Right ventricle myocardium inferior (tissue), 1 donor: Measurements from ENCODE around the gene PRKCA. TPM values are rescaled to one million over a fixed set of nuclear protein-coding genes. Genes with fewer than 3 reads are reported as not detected.

Experiments
- ATAC-seq: fragments of 200-7000 bp; cut with Tn5 transposase; one replicate; pipeline ENCODE4 v1.9.1; 2020; ENCODE audit warnings: mild to moderate bottlenecking, moderate library complexity
- DNase-seq: peaks from one replicate; pipeline ENCODE4 v3.0.0; 2021; ENCODE audit errors: missing footprints
- intact Hi-C: fragments of 100-400 bp; cut with DNase I; formaldehyde crosslinking; loops from one replicate; pipeline ENCODE4 v1.11.0; 2022
- total RNA-seq: library from RNA; stranded (reverse); fragmentation: NEBNext Ultra II Directional; extraction: Animal tissue kit (Norgen Biotek cat#: 25700); gene quantifications from one replicate; pipeline ENCODE4 v1.2.1, GENCODE V29; 2021
- donor health status: DM: no; HTN: yes; CAD: no; lungs with severe emphysema.

PRKCA gene
- total RNA-seq, 1 donor from 2014 or later = 6.9 TPM

GRCh38 chr17:66663041-66663606, 360.7 kb downstream of the PRKCA start:
- no peak for DNase-seq
- intact Hi-C loops = no loop called here
- ATAC-seq = no peak

- DNase-seq = no peak
- intact Hi-C loops = no loop called here
- ATAC-seq = no peak
These were observed 361.9 kb downstream of the PRKCA start for GRCh38 chr17:66664336-66664735.

DNA sequence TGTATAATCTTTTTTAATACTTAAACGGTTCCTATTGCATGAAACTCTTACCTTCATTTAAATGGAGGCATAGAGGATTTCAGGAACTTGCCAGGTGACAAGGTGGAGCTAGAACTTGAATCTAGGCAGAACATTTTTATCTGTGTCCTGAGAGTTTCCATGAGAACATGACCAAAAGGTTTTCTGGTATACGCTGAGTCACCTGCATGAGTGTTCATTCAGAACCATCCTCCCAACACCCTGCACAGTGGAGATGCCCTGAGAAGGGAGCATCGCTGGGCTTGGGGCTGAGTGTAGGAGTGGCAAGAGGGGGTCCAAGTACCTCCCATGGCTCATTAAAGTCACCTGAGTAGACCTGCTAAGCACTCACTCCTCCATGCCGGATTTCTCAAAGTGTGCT, 362.8 kb downstream of the PRKCA start:
- DNase-seq (no peak), ATAC-seq (no peak)
- intact Hi-C loops = no loop called here

DNA sequence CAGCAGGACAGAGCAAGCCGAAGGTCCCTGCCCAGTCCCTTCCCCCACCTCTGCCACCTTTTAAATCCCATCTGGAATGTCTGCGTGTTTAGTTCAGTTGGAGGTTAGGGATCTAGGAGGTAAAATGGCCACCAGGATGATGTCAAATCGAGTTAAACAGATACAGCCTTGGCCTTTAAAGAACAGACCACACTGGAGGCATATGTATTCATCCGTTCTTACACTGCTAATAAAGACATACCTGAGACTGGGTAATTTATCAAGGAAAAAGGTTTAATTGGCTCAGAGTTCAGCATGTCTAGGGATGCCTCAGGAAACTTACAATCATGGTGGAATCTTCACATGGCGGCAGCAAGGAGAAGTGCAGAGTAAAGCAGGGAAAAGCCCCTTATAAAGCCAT, 364.7 kb downstream of the PRKCA start:
- ATAC-seq = no peak
- DNase-seq = no peak
- intact Hi-C loops = no loop called here

- no peak for ATAC-seq
- no peak for DNase-seq
- intact Hi-C loops = no loop called here
These were observed 365.1 kb downstream of the PRKCA start for GRCh38 chr17:66667491-66668030.

DNA sequence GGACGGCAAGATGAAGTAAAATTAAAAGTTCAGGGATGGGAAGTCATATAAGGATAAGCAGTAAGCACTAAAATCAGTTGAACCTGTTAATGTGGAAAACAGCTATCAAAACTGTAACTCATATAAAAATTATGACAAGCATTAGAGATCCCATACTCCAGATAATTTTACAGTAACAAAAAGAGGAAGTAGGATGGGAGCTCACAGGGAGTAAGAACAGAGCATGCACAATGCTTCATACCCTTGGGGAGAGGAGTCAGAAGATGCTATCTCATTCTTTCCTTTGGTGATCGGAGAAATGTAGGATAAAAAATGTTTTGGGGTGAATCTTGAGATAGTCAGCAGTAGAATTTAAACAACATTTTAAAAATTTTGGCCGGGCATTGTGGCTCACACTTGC, 367.8 kb downstream of the PRKCA start:
- DNase-seq = no peak
- intact Hi-C loops = no loop called here
- ATAC-seq = no peak

DNA sequence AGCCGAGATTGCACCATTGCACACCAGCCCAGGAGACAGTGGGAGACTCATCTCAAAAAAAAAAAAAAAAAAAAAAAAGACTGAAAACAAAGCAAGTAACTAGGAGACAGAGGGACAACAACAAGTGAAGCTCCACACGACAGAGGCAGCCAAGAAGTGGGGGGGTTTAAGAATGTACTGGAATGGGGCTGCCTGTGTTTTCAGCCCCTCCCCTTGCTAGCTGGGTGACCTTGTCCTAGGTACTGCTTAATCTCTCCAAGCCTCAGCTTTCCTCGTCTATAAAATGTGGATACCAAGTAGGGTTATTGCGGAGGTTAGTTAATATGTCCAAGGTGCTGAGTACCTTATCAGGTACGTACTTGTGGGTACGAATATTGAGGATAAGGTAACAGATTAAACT, 368.7 kb downstream of the PRKCA start:
- DNase-seq (no peak), ATAC-seq (no peak)
- intact Hi-C loops = no loop called here

DNA sequence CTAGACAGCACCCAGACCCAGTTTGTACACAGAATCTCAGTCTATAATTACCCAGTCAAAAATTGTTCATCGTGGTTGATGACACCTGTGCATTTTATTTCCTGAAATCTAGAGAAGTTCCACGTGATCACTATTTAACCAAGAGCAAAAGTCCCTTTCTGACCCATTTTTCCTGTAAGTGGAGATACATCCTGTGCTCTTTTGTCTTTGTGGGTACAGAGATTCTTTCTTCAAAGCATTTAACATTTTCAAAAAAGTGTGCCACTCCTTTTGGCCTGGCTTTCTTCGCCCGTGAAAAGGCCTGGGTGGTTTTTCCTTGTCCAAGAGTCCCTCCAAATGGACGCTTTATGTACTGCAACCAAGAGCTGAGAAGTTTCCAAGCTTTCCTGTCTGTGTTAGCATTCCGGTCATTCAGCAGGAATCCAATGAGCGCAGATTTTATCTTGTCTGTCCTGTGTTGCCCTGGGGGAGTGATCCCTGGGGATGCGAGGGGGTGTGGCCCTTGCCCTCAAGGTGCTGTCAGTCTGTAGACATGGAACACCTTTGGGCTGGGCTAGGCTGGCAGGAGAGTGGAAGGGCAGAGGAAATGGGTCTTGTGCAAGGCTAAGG, 371.4 kb downstream of the PRKCA start:
- DNase-seq = no peak
- intact Hi-C loops = loop anchor here (2.0 kb wide), 1 partner anchor 419 kb away; no protein-coding TSS in a partner anchor
- peak; percentile 56 for ATAC-seq

- intact Hi-C loops = loop anchor here (2.0 kb wide), 1 partner anchor 421 kb away; no protein-coding TSS in a partner anchor
- DNase-seq (no peak), ATAC-seq (no peak)
These were observed 373.0 kb downstream of the PRKCA start for GRCh38 chr17:66675273-66675990.

DNA sequence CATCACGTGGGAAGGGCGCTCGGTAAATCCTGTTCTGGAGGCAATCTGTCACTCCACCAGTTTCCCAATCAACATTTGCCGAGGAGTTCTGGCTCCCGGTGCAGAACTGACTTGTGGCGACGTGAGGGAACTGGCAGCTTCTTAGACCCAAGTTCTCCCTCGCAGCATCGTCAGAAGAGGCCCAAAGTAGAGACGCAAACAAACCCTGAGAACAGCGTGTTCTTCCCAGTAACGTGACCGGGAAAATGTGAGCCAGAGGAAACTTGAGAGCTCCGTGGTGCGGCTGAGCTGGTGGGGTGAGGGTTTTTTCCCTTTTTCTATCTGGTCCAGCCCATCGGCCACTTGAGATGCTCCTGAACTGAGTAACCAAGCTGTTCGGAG, 373.6 kb downstream of the PRKCA start:
- ATAC-seq = no peak
- intact Hi-C loops = loop anchor here (2.0 kb wide), 1 partner anchor 421 kb away; no protein-coding TSS in a partner anchor
- no peak for DNase-seq

DNA sequence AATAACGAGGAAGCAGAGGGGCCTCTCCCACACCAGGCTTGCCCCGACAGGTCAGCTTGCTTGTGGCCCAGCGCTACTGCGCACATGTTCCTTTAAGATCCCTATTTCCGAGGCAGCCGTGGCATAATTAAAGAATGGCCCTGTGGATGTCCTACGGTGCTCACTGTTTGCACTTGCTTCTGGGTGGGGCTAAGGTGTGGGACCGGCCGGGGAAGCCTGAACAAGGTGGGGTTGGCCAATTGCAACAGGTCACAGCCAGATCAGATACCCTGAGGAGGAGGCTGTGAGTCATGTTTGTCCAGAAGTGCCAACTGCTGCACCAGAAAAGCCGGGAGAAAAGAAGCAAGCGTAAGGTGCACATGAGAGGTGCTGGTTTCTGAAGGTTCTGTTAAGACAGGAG, 374.0 kb downstream of the PRKCA start:
- no peak for DNase-seq
- intact Hi-C loops = no loop called here
- no peak for ATAC-seq

DNA sequence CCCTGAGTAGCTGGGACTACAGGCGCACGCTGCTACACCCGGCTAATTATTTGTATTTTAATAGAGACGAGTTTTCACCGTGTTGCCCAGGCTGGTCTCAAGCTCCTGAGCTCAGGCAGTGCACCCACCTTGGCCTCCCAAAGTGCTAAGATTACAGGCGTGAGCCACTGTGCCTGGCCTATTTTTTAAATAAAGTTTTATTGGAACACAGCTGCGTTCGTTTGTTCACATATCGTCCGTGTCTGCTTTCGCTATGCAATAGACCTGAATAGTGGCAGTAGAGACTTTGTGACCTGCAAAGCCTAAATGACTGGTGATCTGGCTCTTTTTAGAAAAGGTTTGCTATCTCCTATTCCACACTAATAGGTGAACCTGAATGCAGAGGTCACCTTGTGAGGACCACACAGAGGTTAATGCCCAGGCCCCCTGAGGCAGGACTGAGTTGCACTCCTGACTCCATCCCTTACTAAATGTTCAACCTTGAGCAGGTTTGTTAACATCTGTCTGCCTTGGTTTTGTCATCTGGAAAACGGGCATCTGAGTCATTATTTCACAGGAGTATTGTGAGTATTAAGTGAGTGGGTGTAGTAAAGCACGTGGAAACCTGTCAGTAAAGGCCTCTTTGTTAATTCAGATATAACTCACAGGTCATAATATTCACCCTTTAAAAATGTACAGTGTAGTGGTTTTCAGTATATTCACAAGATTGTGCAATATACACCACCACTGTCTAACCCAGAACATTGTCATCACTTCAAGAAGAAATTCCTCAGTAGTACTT, 375.0 kb downstream of the PRKCA start:
- DNase-seq = no peak
- ATAC-seq = no peak
- intact Hi-C loops = no loop called here

GRCh38 chr17:66678061-66678460, 375.6 kb downstream of the PRKCA start:
- DNase-seq (no peak), ATAC-seq (no peak)
- intact Hi-C loops = no loop called here

DNA sequence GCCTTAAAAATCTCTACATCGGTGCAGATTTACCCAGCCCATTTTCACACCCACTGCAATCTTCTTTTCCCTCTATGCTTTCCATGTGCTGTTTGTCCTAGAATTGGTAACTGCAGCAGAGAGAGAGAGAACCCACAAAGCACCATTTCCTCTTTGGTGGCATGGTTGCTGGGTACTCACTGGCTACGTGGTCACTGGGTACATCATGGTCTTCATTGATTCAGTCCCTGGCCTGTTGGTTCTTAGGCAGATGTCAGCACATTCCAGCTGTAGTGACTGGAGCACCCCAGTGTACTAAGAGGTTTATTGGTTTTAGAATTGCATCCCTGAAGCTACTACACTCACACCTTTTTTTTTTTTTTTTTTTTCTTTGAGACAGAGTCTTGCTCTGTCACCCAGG, 376.4 kb downstream of the PRKCA start:
- ATAC-seq = no peak
- DNase-seq = no peak
- intact Hi-C loops = no loop called here

DNA sequence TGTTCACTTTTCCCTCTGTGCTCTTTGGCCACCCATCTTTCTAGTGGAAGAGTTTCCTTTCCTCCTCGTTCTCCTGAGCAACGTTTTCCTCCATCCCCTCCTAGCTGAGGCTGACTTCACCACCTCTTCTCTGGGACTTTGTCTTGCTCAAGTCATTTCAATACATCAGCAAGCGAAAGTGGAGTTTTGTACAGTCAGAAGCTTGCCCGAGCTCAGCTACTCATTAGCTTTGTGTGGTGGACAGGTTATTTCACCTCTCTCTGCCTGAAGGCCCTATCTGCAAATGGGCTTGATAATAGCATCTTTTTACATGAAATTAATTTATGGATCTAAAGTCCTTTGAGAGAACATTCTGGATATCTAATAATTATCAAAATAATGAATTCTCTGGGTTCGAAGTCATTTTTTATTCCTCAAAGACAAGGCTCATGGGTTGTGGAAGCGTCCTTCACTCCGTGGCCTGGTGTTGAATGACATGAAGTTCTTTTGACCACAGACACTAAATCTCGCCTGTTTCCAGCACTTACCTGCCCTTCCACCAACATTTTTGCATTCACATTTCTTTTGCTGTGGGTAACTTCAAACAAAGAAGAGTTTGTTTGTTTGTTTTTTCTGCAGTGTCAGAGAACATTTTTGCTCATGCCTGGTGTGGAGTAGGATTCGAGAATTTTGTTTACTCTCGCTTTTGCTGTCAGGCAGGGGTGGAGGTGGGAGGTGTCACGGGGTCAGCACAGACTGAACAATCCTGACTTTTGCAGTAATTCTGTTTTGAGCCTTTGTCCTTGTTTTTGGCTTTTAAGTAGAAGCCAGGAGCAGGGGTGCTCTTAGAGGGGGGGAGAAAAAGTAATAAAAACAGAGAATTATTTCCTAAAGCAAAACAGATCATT, 377.5 kb downstream of the PRKCA start:
- ATAC-seq = no peak
- intact Hi-C loops = no loop called here
- DNase-seq = no peak

- peak; percentile 74 for ATAC-seq
These were observed 379.9 kb downstream of the PRKCA start for GRCh38 chr17:66682283-66682682.

GRCh38 chr17:66684261-66684660, 381.8 kb downstream of the PRKCA start:
- intact Hi-C loops = no loop called here
- DNase-seq (no peak), ATAC-seq (no peak)

More at GRCh38 chr17:66682283-66682682, 379.9 kb downstream of the PRKCA start:
- no peak for DNase-seq
- intact Hi-C loops = no loop called here

GRCh38 chr17:66684731-66685130, 382.3 kb downstream of the PRKCA start:
- intact Hi-C loops = no loop called here
- no peak for ATAC-seq

More at GRCh38 chr17:66684731-66685130, 382.3 kb downstream of the PRKCA start:
- no peak for DNase-seq
